ENCODE data around the gene MYO1H.

GRCh38 chr12:109345428-109345827 lies 2.3 kb upstream of the MYO1H start:
- TF ChIP-seq POLR2A (IDR thresholded peaks at IDR 0.05) (no peak), CTCF (IDR thresholded peaks at IDR 0.05) (no peak)
